Stimulated activated CD4-positive, alpha-beta T cell treated with anti-CD3 and anti-CD28 coated beads, Interleukin-4, amount 100 ng/mL, for 48 hours (primary cell): Measurements from ENCODE around the gene KIF21B.
"Not testable (repeated sequence)": the region's sequence is repeated elsewhere in the genome, so short reads cannot be mapped to it uniquely, and the experiment has no call there.

Experiments used
- DNase-seq, 2 donors: peaks; one replicate each; pipeline ENCODE4 v3.0.0-alpha.2; 2020; ENCODE audit warnings: low read depth in 2 of 2

Gene KIF21B

GRCh38 chr1:200938955-200939354 lies 84.6 kb downstream of the KIF21B start:
- DNase-seq: no peak

- not testable (repeated sequence) for DNase-seq
These were observed 88.1 kb downstream of the KIF21B start for GRCh38 chr1:200935286-200935962.

DNA sequence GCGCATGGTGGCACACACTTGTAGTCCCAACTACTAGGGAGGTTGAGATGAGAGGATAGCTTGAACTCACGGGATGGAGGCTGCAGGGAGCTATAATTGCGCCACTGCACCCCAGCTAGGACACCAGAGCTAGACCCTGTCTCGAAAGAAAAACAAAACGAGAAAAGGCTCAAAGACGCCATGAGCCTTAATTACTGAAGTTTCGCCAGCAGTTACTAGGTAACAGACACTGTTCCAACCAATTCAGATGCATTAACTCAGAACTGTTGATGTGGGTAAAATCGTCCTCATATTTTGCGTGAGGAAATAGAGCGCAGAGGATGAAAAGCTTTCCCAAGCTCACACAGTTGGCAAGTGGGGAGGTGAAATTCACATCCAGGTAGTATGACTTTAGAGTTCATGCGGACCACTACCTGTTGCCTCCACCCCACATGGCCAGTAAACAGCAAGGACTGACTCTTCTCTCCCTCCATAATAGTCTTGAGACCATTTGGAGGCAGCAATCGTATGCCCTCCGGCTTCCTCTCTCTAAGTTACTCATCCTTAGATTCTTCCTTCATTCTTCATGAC lies 88.8 kb downstream of the KIF21B start:
- DNase-seq: no peak

DNA sequence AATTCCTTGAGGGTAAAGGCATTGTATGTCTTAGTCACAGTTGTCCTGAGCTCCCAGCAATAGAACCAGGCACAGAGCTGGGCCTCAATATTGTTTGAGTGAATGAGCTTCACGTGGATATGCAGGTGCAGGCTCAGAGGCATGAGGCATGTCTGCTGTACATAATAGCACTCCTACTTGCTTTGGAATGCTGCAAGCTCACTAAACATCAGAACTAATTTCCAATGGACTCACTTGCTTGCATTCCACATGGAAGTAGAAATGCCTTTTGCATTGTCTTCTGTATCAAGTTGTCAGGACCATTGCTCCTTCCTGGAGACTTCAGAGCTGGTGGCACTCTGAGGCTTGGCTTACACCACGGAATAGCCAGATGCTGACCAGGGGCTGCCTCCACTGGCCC lies 91.7 kb downstream of the KIF21B start:
- DNase-seq: no peak

DNA sequence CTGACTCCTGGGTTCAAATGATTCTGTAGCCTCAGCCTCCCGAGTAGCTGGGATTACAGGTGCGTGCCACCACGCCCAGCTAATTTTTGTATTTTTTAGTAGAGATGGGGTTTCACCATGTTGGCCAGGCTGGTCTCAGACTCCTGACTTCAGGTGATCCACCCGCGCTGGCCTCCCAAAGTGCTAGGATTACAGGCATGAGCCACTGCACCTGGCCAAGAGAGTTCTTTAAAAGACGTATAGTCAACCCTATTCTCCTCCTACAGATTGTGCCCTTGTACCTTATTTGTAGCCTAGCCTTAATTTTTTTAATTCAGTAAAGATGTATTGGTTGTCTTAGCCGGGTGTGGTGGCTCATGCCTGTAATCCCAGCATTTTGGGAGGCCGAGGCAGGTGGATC lies 93.2 kb downstream of the KIF21B start:
- DNase-seq: not testable (repeated sequence)

- DNase-seq: no peak
These were observed 93.8 kb downstream of the KIF21B start for GRCh38 chr1:200929530-200930278.

- DNase-seq: no peak
These were observed 97.7 kb downstream of the KIF21B start for GRCh38 chr1:200925831-200926230.

DNA sequence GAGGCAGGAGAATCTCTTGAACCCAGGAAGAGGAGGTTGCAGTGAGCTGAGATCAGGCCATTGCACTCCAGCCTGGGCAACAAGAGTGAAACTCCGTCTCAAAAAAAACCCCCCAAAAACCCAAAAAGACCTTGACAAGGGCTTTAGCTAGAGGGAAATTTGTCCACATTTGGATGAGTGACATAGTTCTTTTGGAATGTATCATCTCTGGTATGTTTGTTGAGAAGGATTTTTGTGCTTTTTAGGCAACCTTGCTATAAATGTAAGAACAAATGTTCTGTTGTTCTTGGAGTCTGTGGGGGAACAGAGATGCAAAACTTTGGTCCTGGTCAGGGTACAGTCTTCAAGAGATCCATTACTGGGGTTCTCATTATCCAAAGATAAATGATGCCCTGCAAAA lies 99.9 kb downstream of the KIF21B start:
- no peak for DNase-seq

- no peak for DNase-seq
These were observed 101.1 kb downstream of the KIF21B start for GRCh38 chr1:200922406-200922805.

DNA sequence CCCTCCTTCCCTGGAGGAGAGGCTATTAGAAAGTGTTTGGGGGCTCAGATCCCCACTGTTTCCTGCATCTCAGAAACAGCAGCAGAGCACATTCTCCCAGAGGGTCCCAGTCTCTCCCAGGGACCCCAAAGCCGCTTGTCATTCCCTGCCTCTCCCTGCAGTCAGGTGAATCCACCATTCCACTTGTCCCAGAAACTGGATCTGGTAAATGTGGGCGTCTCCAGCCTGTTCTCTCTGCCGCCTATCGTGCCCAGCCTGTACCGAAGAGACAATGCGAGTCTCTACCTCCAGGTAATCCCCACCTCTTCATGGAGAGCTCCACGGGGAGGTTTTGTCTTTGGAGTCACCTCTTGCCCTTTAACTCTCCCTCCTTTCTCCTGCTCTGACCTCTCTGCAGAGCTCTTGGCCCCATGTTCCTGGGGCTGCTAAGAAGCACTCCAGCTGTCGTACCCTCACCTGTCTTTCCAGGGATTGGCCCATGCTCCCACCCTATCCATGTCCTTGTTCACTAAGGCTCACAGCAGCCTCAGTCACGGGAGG lies 101.9 kb downstream of the KIF21B start:
- DNase-seq: no peak
